GM19099 (cell line): ENCODE measurements around the gene IGF2R.

Experiments
- POLR2A ChIP-seq: IDR thresholded peaks from 3 replicates; pipeline ENCODE4 v1.6.1; 2011; ENCODE audit warnings: low read depth; ENCODE audit not compliant: insufficient read length; ENCODE audit errors: extremely low read depth

IGF2R gene

DNA sequence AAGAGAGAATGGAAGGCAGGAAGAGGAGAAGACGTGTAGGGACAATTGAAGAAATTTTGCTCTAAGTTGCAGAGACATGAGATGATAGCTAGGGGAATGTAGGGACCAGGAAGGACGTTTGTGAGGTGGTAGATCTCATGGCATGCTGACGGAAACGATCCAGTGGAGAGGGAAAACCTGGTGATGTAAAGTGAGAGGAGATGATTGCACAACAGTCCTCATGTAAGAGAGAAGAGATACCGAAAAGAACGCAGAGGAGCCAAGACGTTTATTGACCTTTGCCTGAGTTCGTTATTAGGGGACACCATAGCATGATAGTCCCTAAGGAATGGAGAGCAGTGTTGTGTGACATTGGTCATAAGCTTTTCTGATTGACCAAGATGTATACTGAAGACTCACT is 55.3 kb downstream of the IGF2R start:
- TF ChIP-seq POLR2A: no peak

DNA sequence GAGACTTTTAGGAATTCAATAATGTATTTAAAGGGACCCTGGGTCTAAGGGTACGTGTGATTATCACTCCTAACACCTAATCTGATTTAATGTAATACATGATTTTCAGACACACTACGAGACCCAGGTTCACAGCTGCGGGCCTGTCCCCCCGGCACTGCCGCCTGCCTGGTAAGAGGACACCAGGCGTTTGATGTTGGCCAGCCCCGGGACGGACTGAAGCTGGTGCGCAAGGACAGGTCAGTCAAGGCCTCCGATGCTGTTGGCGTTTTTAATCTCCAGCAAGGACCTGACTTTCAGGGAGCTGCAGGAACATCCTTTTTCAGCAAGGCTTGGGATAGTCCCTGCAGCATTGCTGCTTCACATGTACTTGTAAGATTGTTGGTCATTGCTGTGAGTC is 58.2 kb downstream of the IGF2R start:
- no peak for TF ChIP-seq POLR2A

DNA sequence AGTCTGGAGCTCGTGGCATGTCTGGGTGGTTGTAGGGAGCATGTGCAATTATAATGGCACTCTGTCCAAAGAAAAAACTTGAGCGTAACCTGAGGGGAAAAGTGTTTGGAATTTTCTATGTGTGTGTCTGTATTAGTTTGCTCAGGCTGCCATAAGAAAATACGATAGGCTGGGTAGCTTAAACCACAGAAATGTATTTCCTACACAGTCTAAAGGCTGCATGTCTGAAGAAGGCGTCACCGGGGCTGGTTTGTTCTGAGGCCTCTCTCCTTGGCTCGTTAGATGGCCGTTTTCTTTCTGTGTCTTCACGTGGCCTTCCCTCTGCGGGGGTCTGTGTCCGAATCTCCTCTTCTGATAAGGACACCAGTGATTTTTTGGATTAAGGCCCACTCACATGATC is 59.0 kb downstream of the IGF2R start:
- no peak for TF ChIP-seq POLR2A

DNA sequence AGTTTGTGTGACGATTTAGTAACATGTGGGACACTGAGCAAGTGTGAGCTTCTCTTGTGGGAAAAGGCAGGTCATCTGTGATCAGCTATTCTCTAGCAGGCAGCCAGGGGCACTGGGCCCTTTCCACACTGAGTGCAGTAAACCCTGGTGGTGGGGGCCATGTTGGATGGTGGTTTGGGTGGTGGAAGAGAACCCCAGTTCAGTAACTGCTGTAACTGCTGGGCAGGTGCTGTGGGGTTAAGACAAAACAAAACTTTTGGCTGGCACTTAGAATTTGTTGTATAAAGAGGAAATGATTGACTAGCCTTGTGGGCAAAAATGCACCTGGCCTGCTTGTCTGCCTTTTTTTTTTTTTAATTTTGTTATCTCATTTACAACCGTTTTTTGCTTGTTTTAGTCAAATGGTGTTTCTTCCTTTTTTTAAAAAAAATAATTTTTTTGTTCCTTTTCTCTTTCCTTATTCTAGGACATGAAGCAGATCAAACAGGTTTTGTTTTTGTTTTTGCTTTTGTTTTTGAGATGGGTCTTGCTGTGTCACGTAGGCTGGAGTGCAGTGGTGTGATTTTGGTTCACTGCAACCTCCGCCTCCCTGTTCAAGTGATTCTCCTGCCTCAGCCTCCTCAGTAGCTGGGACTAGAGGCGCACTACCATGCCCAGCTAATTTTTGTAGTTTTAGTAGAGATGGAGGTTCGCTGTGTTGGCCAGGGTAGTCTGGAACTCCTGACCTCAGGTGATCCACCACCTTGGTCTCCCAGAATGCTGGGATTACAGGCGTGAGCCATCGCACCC is 59.8 kb downstream of the IGF2R start:
- no peak for TF ChIP-seq POLR2A

DNA sequence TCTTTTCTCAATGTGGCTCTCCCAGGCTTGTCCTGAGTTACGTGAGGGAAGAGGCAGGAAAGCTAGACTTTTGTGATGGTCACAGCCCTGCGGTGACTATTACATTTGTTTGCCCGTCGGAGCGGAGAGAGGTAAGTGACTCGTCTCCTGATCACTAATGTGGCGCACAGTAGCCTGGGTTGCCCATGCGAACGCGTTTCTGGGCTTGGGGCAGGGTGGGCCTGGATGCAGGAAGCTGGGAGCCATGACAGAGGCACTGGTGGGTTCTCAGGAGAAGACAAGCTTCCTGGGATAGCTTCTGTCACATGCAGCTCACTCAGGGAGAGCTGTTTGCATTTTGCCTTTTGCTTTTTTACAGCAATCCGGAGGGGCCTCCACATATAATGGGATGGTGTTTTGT is 60.6 kb downstream of the IGF2R start:
- TF ChIP-seq POLR2A: no peak

DNA sequence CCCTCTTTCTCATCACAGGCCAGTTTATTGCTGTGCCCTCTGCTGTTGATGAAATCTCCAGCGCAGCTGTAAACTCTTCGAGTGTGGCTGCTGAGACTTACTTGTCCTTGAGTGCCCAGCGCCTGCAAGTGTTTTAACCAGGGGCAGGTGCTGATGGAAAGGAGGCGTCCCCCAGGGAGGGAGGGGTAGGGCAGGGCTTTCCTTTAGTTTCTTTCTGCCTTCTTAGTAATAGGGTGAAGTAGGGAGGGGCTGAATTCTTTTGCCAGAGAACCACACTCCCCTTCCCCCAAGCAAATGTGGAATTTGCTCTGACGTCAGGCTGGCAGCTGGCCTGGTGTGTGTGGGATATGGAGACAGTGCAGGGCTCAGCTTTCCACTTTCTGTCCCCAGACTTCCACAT is 61.2 kb downstream of the IGF2R start:
- no peak for TF ChIP-seq POLR2A

DNA sequence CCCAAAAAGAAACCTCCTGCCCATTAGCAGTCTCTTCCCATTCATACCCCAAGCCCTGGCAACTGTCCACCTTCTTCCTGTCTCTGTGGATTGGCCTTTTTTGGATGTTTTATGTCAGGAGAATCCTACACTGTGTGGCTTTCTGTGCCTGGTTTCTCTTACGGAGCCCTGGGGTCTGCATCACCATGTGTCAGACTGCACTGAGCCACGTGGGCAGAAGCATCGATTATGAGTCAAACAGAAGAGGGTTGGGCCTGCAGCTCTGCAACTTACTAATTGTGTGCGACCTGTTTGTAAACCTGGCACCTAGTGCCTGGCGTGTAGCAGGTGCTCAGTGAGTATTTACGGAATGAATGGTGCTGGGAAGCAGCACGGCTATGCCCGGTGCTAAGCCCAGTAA is 62.6 kb downstream of the IGF2R start:
- no peak for TF ChIP-seq POLR2A

DNA sequence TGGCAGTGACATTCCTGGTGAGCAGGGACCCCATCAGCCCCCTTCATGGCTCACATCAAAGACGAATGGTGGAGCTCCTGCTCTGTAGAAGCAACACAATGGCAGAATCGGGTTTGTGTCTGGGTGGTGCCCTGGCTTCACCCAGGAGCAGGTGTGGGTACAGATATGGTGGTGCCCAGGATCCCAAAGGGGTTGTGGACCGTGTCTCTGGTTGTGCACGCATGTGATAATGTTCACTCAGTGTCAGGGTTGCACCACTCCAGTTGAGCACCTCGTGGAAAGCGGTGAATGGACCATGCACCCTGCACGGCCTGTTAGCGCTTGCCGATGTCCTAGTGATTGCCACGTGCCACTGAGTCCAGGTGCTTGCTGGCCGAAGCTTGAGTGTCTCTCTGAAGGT is 63.0 kb downstream of the IGF2R start:
- no peak for TF ChIP-seq POLR2A

DNA sequence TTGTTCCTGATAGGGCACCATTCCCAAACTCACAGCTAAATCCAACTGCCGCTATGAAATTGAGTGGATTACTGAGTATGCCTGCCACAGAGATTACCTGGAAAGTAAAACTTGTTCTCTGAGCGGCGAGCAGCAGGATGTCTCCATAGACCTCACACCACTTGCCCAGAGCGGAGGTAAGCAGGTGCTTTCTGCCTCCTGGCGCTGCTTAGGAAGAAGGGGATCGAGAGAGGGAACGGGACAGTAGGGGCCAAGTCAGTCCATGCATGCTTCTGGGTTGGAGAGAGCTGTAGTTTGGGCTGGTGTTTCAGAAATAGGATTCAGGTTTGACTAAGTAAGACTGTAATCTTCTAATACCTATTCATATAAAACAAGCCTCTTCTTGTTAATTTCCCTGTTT is 63.7 kb downstream of the IGF2R start:
- TF ChIP-seq POLR2A: no peak

DNA sequence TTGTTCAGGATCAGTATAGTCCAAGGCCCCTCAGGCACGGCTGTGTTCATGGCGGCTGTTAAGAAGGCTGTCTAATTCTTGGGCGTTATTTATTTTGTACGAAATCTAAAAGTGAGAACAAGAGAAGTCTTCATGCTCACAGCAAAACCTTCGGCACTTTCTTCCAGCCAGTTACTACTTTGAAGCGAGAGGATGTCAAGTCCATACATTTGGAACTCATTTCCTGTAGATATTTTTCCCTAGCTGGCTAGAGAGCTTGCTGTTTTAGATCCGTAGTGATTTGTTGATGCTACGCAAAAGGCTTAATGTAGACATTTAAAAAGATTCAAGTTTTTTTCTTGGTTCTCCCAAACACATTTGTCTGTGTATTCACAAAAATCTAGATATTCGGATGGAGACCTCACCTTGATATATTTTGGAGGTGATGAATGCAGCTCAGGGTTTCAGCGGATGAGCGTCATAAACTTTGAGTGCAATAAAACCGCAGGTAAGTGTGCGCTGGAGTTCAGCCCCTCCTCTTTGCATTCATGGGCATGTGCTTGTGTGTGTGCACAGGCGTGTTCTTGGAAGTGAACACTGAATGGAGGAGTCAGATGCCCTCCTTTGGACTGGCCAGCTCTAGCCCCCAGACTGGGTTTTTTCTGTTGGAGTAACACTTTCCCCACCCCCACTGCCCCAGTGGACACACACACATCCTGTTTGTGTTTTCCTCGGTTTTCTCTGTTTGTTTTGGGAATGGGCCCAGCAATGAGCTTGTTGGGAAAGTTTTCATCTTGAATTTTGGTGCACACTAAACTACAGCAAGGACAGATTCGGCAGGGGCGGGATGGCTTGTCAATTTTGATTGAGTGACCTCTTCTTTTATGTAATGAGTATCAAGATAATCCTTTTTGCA is 65.4 kb downstream of the IGF2R start:
- TF ChIP-seq POLR2A: no peak

DNA sequence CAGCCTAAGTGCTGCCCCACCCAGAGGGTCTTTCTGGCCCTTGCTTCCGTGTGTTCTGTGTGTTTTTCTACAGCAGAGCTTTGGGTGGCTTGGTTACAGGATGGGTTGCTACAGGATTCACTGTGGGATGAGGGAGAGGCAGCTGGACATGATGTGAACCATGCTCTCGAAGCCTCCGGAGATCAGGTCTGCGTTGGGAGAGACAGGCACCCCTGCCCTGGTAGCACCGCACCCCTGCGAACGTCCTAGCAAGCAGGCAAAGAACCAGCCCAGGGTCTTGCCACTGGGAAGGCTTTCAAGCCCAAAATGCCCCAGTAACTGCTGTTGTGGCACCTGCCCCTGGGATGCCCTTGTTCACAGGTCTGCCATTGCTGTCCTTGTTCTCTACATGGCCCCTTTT is 66.4 kb downstream of the IGF2R start:
- TF ChIP-seq POLR2A: no peak

DNA sequence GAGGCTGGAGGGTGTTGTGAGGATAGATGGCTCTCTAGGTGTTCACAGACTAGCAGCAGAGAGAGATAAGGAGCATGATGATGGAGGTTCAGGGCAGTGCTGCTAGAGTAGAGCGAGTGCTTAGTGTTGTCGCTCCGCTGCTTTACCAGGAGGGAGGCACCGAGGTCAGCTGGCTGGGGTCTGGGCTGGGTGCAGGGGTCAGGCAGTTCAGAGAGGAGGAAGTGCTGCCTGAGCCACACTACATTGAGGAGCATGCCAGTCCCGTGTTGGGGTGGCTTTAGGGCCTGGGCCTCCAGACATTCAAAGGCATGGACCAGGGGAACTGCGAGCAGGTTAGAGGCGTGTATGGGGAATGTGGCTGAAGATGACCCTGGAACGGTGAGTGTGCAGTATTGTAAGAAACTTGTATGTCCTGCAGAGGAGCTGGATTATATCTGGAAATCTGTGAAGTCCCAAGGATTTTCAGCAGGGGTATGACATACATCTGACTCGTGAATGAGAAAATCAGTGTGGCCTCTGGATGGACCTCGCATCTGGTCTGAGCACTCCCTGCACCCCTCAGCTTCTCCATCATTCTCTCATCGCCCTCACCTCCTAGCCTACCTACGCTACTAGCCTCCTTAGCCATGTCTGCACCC is 66.9 kb downstream of the IGF2R start:
- TF ChIP-seq POLR2A: no peak

DNA sequence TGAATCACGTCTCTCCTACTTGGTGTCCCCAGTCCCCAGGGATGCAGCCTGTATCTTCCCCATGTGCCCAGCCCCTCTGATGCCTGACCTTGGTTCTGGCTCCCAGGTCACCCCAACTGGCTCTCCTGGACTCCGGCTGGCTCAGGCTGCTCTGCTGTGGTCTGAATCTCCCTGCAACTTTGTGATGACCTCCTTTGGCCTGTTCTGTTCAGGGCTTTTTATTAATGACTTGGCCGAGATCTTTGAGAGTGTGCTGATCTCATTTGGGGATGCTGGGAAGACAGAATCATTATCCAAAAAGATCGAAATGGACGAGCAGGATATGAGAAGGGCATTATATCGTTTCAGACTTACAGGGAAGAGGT is 67.4 kb downstream of the IGF2R start:
- no peak for TF ChIP-seq POLR2A

DNA sequence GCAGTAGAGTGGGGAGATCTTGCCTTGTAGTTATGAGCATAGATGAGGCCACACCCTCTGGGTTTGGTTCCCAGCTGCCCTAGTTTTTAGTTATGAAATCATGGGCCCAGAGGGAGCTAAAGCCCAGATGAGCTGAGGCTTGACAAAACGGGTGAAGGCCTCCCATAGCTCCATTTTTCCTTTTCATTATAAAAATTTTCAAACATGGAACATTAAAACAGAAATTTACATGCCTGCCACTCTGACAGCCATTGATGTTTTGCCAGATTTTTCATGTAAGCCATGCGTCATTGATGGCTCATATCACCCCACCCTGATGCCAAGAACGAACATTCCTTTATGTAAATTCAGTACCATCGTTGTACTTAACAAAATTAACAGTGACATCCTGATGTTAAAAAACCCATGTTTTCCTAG is 67.9 kb downstream of the IGF2R start:
- TF ChIP-seq POLR2A: no peak

DNA sequence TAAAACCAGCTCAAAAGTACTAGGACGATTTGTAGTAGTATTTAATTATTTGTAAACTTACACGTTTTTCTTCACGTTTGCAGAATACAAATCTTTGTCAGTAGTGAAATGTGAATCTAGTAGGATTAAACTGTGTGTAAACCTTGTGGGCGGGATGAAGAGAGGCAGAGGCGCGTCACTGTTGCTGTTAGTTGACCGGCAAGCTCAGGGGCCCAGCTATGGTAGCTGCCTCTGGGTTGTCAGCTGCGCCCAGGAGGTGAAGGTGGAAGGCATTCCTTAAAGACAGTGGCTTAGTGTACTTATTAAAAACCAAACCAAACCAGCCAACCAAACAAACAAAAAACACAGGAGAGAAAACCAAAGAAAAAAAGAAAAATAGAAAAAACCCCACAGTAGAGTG is 69.6 kb downstream of the IGF2R start:
- no peak for TF ChIP-seq POLR2A

DNA sequence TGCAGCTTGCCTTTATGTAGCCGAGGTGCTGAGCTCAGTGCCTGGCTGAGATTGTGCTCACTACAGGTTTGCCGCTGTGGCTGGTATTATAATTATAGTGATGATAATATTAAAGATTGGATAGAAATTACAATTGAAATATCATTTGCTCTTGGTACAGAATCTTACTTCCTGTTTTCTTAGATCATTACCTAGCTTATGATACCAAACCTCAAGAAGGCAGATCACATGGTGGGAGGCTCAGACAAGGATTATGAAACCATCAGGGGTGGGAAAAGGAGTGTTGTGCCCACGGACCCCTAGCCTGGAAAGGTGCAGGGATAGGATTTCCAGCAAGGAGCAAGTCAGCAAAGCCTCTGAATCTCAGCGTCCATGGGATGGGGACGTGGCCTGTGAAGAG is 70.6 kb downstream of the IGF2R start:
- no peak for TF ChIP-seq POLR2A
